GM21390 (cell line): Measurements from ENCODE around the gene MPO.

Experiments
- ATAC-seq: cut with Tn5 transposase; IDR thresholded peaks from one replicate; pipeline ENCODE4 v1.9.1; 2021; ENCODE audit not compliant: unreplicated experiment

The MPO gene, protein sequence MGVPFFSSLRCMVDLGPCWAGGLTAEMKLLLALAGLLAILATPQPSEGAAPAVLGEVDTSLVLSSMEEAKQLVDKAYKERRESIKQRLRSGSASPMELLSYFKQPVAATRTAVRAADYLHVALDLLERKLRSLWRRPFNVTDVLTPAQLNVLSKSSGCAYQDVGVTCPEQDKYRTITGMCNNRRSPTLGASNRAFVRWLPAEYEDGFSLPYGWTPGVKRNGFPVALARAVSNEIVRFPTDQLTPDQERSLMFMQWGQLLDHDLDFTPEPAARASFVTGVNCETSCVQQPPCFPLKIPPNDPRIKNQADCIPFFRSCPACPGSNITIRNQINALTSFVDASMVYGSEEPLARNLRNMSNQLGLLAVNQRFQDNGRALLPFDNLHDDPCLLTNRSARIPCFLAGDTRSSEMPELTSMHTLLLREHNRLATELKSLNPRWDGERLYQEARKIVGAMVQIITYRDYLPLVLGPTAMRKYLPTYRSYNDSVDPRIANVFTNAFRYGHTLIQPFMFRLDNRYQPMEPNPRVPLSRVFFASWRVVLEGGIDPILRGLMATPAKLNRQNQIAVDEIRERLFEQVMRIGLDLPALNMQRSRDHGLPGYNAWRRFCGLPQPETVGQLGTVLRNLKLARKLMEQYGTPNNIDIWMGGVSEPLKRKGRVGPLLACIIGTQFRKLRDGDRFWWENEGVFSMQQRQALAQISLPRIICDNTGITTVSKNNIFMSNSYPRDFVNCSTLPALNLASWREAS

DNA sequence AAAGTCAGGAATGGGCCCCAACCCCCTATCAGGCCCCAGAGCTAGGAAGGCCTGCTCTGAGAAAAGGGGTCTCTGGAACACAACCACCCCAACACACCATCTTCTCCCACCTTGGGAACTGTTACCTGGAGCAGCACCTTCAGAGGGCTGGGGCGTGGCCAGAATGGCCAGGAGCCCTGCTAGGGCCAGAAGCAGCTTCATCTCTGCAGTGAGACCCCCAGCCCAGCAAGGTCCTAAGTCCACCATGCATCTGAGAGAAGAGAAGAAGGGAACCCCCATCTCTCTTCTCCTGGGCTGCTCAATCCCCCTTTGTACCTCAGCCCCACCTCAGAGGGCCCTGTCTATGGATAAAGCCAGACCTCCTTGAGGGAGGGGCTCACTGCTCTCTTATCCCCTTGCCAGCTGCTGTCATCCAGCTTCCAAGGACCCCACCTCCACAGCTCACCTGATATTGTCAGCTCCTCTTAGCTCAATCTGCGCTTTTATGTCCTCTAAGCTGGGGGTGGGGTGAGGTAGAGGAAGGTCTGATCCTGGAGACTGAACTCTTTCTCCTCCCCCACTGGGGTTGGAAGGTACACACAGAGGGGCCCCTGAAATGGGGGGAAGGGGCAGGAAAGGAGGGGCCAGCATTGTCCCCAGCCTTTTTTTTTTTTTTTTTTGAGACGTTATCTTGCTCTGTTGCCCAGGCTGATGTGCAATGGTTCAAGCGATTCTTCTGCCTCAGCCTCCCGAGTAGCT, at the start of gene MPO:
TSS of gene MPO (minus strand) at position 456 of the 738 bp plus-strand sequence. CDS start at position 279, 177 bp downstream.
- ATAC-seq: no peak

GRCh38 chr17:58329810-58330537, 49.2 kb upstream of the MPO start:
- peak; percentile 24 for ATAC-seq

DNA sequence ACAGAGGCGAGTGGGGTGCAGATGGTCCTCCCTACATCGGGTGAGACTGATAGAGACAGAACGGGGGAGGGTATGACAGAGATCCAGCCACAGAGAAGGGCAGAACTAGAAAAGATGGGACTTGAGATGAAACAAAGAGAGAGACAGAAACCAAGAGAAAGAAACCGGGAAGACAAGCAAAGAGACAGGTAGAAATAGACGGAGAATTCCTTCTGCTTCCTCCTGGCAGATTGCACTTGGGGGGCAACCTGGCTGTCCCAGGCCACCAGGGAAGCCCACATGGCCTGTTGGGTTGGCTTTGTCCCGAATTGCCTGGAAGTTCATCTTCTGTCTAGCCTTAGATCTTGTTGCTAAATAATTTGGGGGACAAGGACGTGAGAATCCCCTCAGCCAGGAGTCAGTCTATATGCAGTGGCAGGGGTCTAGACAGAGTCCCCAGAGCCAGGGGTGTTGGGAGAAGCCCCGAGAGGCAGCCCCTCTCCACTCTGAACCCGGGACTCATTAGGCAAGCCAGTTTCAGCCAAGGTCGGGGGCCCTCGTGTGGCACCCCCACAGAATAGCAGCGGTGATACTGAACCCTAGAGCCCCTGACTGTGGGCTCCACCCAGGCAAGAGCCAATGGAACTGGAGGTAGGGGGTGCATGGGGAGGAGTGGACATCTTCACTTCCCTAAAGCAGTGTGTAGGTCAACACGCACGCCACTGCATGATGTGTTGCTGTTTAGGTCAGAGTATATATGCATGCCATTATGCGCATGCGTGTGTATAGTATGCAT, 48.5 kb upstream of the MPO start:
- ATAC-seq: peak; percentile 43

DNA sequence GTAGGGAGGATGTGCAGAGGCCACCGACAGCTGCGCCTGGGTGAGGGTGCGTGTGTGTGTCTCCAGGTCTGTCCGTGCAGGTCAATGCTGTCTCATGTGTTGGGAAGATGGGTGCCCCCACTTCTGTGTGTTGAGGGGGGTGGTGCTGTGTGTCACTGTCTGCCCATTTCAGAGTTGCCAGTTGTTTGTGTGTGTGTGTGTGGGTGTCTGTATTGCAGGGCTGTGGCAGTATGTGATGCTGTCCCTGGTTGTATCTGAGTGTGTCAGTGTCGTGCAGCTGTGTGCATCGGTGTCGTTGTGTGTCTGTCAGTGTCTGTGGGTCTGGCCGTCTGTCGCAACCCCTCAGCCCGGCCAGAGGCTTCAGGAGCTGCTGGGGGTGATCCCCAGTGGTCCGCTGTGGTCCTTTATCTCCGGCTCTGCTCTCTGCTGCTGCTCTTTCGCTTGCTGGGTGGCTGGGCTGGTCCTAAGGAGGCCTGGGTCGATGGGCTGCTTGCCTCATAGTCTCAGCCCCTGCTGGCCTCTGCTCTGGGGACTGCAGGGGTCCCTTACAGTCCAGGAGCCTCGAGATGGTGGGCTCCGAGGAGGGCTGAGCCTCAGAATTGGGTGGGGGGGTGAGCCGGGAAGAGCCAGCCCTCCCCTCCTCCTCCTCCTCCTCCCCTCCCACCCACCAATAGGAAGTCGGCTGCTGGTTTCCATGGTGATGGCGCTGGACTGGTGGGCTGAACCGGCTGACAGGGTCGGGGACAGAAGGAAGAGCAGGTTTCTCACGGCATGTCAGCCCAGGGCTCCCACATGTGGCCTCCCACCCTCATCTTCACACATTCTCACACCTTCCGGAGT, 47.7 kb upstream of the MPO start, which contains the start of gene TSPOAP1:
TSS of gene TSPOAP1 (minus strand) at position 601 of the 840 bp plus-strand sequence. CDS start 875 bp downstream, outside the sequence.
- peak; percentile 1 for ATAC-seq

GRCh38 chr17:58327363-58328194, 46.8 kb upstream of the MPO start:
- peak; percentile 0 for ATAC-seq

GRCh38 chr17:58326609-58327362, 46.1 kb upstream of the MPO start:
- no peak for ATAC-seq

DNA sequence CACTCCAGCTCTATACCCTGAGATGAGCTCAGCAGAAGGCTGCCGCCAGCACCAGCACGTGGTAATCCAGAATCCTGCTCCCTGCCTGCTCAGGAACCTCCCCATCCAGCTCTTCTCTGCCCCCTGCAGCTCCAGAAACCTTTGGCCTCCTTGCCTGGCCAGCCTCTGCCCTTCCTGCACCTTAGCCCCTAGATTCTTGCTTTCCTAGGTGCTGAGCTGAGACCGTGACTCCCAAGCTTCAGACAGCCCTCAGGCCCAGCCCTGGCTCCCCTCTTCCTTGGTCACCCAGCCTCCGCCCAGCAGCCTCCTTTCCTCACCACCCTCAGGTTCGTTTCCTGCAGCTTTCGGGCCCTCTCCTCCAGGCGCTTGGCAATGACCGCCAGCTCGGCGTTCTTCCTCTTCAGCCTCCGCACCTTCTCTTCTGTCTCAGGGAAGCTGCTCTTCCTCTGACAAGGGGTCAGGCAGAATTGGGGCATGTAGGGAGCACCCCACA, 45.3 kb upstream of the MPO start:
- no peak for ATAC-seq

GRCh38 chr17:58325289-58325726, 44.6 kb upstream of the MPO start:
- ATAC-seq: no peak

- ATAC-seq: no peak
These were observed 43.9 kb upstream of the MPO start for GRCh38 chr17:58324409-58325288.

DNA sequence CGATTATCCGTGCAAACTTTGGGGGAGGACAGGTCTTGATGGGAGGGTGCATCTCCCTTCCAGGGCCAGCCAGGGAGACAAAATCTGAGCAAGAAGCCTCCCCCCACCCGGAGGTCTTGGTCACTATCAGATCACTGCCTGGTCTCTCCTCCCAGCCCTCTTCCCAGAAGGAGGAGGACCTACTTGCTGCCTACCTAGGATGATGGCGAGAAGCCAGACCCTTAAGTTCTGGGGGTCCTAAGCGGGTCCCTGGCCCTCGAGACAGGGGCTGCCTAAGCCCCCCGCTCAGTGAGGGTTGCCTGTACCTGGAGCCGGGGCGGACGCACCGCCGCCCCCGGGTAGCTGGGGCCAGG, 43.3 kb upstream of the MPO start:
- no peak for ATAC-seq

DNA sequence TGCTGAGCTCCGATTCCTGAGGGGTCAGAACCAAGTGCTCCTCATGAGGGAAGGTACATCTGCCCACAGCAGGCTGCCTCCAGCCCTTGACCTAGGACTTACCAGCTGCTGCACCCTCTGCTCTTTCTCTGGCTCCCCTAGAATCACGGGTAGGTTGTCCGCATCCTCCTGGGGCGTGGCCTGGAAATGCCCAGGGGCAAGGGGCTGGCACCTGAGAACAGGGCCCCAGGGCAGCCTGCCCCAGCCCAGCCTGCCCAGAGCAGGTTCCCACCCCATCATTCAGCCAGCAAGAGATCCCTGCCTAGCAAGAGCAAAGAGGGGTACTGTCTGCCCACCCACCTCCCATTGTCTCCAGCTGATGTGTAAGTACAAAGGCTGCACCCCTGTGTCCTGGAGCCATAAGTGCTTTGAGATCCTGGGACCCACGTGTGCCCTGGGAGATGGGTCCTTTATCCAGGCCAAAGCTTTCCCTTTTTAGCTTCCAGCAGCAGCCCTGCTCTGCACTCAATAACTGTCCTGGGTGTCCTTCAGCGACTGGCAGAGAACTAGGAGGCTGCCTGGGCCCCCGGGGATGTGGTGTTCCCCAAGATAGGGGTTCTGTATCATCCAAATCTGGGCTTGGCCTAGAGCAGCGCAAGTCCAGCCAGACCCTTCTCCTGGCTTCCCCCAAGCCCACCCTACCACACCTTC, 42.8 kb upstream of the MPO start:
- ATAC-seq: no peak

DNA sequence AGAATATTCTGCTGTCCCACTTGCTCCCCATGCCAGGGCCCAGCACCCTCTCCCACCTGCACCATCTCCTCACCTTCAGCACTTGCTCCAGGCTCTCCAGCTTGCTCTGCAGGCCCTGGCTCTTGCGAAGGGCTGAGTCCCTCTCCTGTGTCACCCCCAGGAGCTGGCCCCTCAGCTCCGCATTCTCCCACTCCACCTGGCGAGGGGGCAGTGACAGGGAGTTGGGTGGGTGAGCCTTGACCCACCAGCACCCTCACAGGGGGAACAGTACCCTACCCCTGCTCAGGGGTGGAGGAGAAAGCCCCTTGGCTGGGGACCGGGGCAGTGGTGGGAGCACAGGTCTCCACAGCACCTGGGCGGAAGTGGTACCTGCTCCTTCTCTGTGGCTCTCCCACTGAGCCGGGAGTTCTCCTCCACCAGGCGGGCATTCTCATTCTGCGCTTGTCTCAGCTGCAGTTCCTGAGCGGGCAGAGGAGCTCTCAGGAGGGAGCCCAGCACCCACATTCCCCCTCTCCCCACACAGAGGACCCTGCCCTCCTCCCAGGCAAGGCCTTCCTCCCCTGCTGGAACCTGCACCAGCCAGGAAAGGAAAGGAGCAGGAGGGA, 41.9 kb upstream of the MPO start:
- no peak for ATAC-seq

- ATAC-seq: no peak
These were observed 41.1 kb upstream of the MPO start for GRCh38 chr17:58321571-58322525.
